Measurements from ENCODE around the gene MYG1. TPM values are rescaled to one million over a fixed set of nuclear protein-coding genes. Genes with fewer than 3 reads are reported as not detected.

MYG1 gene
- total and polyA plus RNA-seq, 2 of the 13 experiments (the other 11 are each of a cell fraction or from before 2014, with no cell fraction given): 38.6 to 58.0 TPM

GRCh38 chr12:53353257-53353655 is 53.8 kb downstream of the MYG1 start:
- H3K4me3 ChIP-seq (replicated peaks in 1 of 3; ENCODE audit: insufficient read depth in 1 of 3, low read depth in 2 of 3, low read length in 3 of 3): no peak overlapping the region
- no peaks in the 10 kb centered on the region for H4K20me1 ChIP-seq (ENCODE audit: insufficient read depth, low read length)
- whole genome bisulfite sequencing (ENCODE audit: low lambda C conversion rate): 51% methylated on average over 5 of the region's 5 CpGs
- no TSS peak for BruUV-seq (replicated peaks)
- TF ChIP-seq YEATS4 (CRISPR knock-in tag; IDR thresholded peaks at IDR 0.05; ENCODE audit: borderline replicate concordance) (no peak), LCORL (IDR thresholded peaks at IDR 0.05) (no peak), LCORL (CRISPR knock-in tag; IDR thresholded peaks at IDR 0.05) (no peak), WIZ (CRISPR knock-in tag; IDR thresholded peaks at IDR 0.05) (no peak)
- H3K9me3 ChIP-seq (ENCODE audit: low read length): no peaks in the 10 kb centered on the region
- ChIA-PET POLR2A (interaction anchor here (1.3 to 1.7 kb wide), 2 partner anchors 28 to 88 kb away, joined by 5 to 6 read pairs; partner anchors contain the start of gene PRR13), CTCF (ENCODE audit: low intra/inter-chr PET ratio, low total read pairs) (interaction anchor here (1.1 to 1.8 kb wide), 8 partner anchors 27 to 155 kb away, joined by 3 to 48 read pairs (median 4); partner anchors contain the start of genes AAAS and SP1)
- H3K27me3 ChIP-seq (ENCODE audit: control insufficient read depth in 1 of 2, insufficient read depth in 2 of 2, low read length in 2 of 2): no peaks in the 10 kb centered on the region
- in situ Hi-C loops (cut with HindIII; ENCODE audit: extremely low pct_ligation_motif_present, low pct_unique_long_range_greater_than_20kb): no loop called here
- no peaks in the 10 kb centered on the region for H3K36me3 ChIP-seq (replicated peaks in 1 of 2; ENCODE audit: control insufficient read depth in 1 of 2, insufficient read depth in 2 of 2, low read length in 2 of 2)
- ATAC-seq: peak; percentile 19; the same call in 2 of the 3 replicates
- intact Hi-C loops (cut with micrococcal nuclease; ENCODE audit: unreplicated experiment): loop anchor here (2.0 kb wide), 1 partner anchor 156 kb away; no protein-coding TSS in a partner anchor
- H3K9ac ChIP-seq (ENCODE audit: insufficient read depth, low read depth, low read length): no peak overlapping the region
- no peak overlapping the region for H3K4me2 ChIP-seq (ENCODE audit: low read depth, low read length)
- H3K79me2 ChIP-seq (ENCODE audit: insufficient read depth, low read length): no peaks in the 10 kb centered on the region
- DNase-seq (ENCODE audit: low spot score): no peak
- H3K4me1 ChIP-seq (ENCODE audit: insufficient read depth, low read length): peaks cover 22% of the 10 kb centered on the region
- no peak overlapping the region for H3K27ac ChIP-seq (ENCODE audit: extremely low read length, insufficient read depth, low read length)
- H2AFZ ChIP-seq (ENCODE audit: low read length): peak overlapping the region; percentile 1
- no peak for FAIRE-seq

- Histone ChIP-seq H3K79me2 (ENCODE audit: insufficient read depth, low read length) (no peaks in the 10 kb centered on the region), H3K9me3 (ENCODE audit: low read length) (no peaks in the 10 kb centered on the region), H3K4me3 (replicated peaks in 1 of 3; ENCODE audit: insufficient read depth in 1 of 3, low read depth in 2 of 3, low read length in 3 of 3) (no peak overlapping the region), H3K36me3 (replicated peaks in 1 of 2; ENCODE audit: control insufficient read depth in 1 of 2, insufficient read depth in 2 of 2, low read length in 2 of 2) (no peaks in the 10 kb centered on the region), H2AFZ (ENCODE audit: low read length) (no peak overlapping the region), H3K4me2 (ENCODE audit: low read depth, low read length) (peak overlapping the region; percentile 20; the same call in 1 of the 2 replicates), H3K27ac (ENCODE audit: extremely low read length, insufficient read depth, low read length) (no peak overlapping the region), H3K9ac (ENCODE audit: insufficient read depth, low read depth, low read length) (no peak overlapping the region), H3K27me3 (ENCODE audit: control insufficient read depth in 1 of 2, insufficient read depth in 2 of 2, low read length in 2 of 2) (no peaks in the 10 kb centered on the region), H4K20me1 (ENCODE audit: insufficient read depth, low read length) (no peaks in the 10 kb centered on the region), H3K4me1 (ENCODE audit: insufficient read depth, low read length) (peaks cover 22% of the 10 kb centered on the region)
- CTCF ChIA-PET (ENCODE audit: low intra/inter-chr PET ratio, low total read pairs): no interaction called here
- DNase-seq (ENCODE audit: low spot score) (no peak), FAIRE-seq (no peak), ATAC-seq (peak; percentile 74)
- WGBS (ENCODE audit: low lambda C conversion rate): 36% methylated on average over 3 of the region's 3 CpGs
- no TSS peak for BruUV-seq (replicated peaks)
- in situ Hi-C loops (cut with HindIII; ENCODE audit: extremely low pct_ligation_motif_present, low pct_unique_long_range_greater_than_20kb): no loop called here
- POLR2A ChIA-PET: no interaction called here
- intact Hi-C loops (cut with micrococcal nuclease; ENCODE audit: unreplicated experiment): no loop called here
- TF ChIP-seq SALL2 (CRISPR knock-in tag; IDR thresholded peaks at IDR 0.05) (no peak), ZNF710 (CRISPR knock-in tag; IDR thresholded peaks at IDR 0.05; ENCODE audit: borderline replicate concordance) (peak; percentile 66; the same call in 1 of the 2 replicates)
Measured at GRCh38 chr12:53355121-53355520, 55.6 kb downstream of the MYG1 start.

Other genes with a start within 250 kb of the MYG1 start
- 3.2 and 8.9 TPM in 2 replicates for gene TNS2, start 249.6 kb upstream of the MYG1 start, total RNA-seq (2016; rRNA removed; fragmentation: Illumina TruSeq; extraction: Trizol)
- 18.0 and 20.4 TPM in 2 replicates for gene TNS2, start 249.6 kb upstream of the MYG1 start, polyA plus RNA-seq (2011; rRNA removed)
- 9.0 and 9.2 TPM in 2 replicates for gene SPRYD3, start 220.3 kb upstream of the MYG1 start, total RNA-seq (2016; rRNA removed; fragmentation: Illumina TruSeq; extraction: Trizol)
- gene SPRYD3, start 220.3 kb upstream of the MYG1 start, polyA plus RNA-seq (2011; rRNA removed): 9.2 and 10.7 TPM in 2 replicates
- gene IGFBP6, start 202.0 kb upstream of the MYG1 start, total RNA-seq (2016; rRNA removed; fragmentation: Illumina TruSeq; extraction: Trizol): 2.1 and 3.9 TPM in 2 replicates
- gene IGFBP6, start 202.0 kb upstream of the MYG1 start, polyA plus RNA-seq (2011; rRNA removed): 22.6 and 25.2 TPM in 2 replicates
- gene SOAT2, start 196.2 kb upstream of the MYG1 start, total RNA-seq (2016; rRNA removed; fragmentation: Illumina TruSeq; extraction: Trizol): 6.1 and 14.9 TPM in 2 replicates
- gene SOAT2, start 196.2 kb upstream of the MYG1 start, polyA plus RNA-seq (2011; rRNA removed): 108 and 131 TPM in 2 replicates
- gene ZNF740, start 119.0 kb upstream of the MYG1 start, total RNA-seq (2016; rRNA removed; fragmentation: Illumina TruSeq; extraction: Trizol): 15.0 and 16.9 TPM in 2 replicates
- 19.0 and 22.0 TPM in 2 replicates for gene ZNF740, start 119.0 kb upstream of the MYG1 start, polyA plus RNA-seq (2011; rRNA removed)
- gene CSAD, start 118.8 kb upstream of the MYG1 start, total RNA-seq (2016; rRNA removed; fragmentation: Illumina TruSeq; extraction: Trizol): 2.7 and 7.2 TPM in 2 replicates
- 23.5 and 25.2 TPM in 2 replicates for gene CSAD, start 118.8 kb upstream of the MYG1 start, polyA plus RNA-seq (2011; rRNA removed)
- gene ITGB7, start 92.4 kb upstream of the MYG1 start, total RNA-seq (2016; rRNA removed; fragmentation: Illumina TruSeq; extraction: Trizol): 0.13 and 0.18 TPM in 2 replicates
- 0.14 and 0.16 TPM in 2 replicates for gene ITGB7, start 92.4 kb upstream of the MYG1 start, polyA plus RNA-seq (2011; rRNA removed)
- gene RARG, start 67.5 kb upstream of the MYG1 start, total RNA-seq (2016; rRNA removed; fragmentation: Illumina TruSeq; extraction: Trizol): 0.77 and 0.91 TPM in 2 replicates
- gene RARG, start 67.5 kb upstream of the MYG1 start, polyA plus RNA-seq (2011; rRNA removed): 1.5 and 1.6 TPM in 2 replicates
- 11.5 and 11.6 TPM in 2 replicates for gene ESPL1, start 31.4 kb upstream of the MYG1 start, total RNA-seq (2016; rRNA removed; fragmentation: Illumina TruSeq; extraction: Trizol)
- gene ESPL1, start 31.4 kb upstream of the MYG1 start, polyA plus RNA-seq (2011; rRNA removed): 5.3 and 5.8 TPM in 2 replicates
- 462 and 578 TPM in 2 replicates for gene PFDN5, start 4.2 kb upstream of the MYG1 start, total RNA-seq (2016; rRNA removed; fragmentation: Illumina TruSeq; extraction: Trizol)
- gene PFDN5, start 4.2 kb upstream of the MYG1 start, polyA plus RNA-seq (2011; rRNA removed): 440 and 449 TPM in 2 replicates
- 47.6 and 49.9 TPM in 2 replicates for gene AAAS, start 21.9 kb downstream of the MYG1 start, total RNA-seq (2016; rRNA removed; fragmentation: Illumina TruSeq; extraction: Trizol)
- 52.0 and 54.0 TPM in 2 replicates for gene AAAS, start 21.9 kb downstream of the MYG1 start, polyA plus RNA-seq (2011; rRNA removed)
- not detected in 2 replicates for gene SP7, start 36.7 kb downstream of the MYG1 start, total RNA-seq (2016; rRNA removed; fragmentation: Illumina TruSeq; extraction: Trizol)
- gene SP7, start 36.7 kb downstream of the MYG1 start, polyA plus RNA-seq (2011; rRNA removed): not detected in 2 replicates
- 27.5 and 46.7 TPM in 2 replicates for gene SP1, start 80.5 kb downstream of the MYG1 start, total RNA-seq (2016; rRNA removed; fragmentation: Illumina TruSeq; extraction: Trizol)
- 26.5 and 27.3 TPM in 2 replicates for gene SP1, start 80.5 kb downstream of the MYG1 start, polyA plus RNA-seq (2011; rRNA removed)
- gene AMHR2, start 124.2 kb downstream of the MYG1 start, total RNA-seq (2016; rRNA removed; fragmentation: Illumina TruSeq; extraction: Trizol): 0.58 and 0.90 TPM in 2 replicates
- 0.24 and 0.50 TPM in 2 replicates for gene AMHR2, start 124.2 kb downstream of the MYG1 start, polyA plus RNA-seq (2011; rRNA removed)
- gene PRR13, start 142.0 kb downstream of the MYG1 start, total RNA-seq (2016; rRNA removed; fragmentation: Illumina TruSeq; extraction: Trizol): 102 and 109 TPM in 2 replicates
- 65.0 and 70.4 TPM in 2 replicates for gene PRR13, start 142.0 kb downstream of the MYG1 start, polyA plus RNA-seq (2011; rRNA removed)
- 154 and 265 TPM in 2 replicates for gene PCBP2, start 152.4 kb downstream of the MYG1 start, total RNA-seq (2016; rRNA removed; fragmentation: Illumina TruSeq; extraction: Trizol)
- 345 and 390 TPM in 2 replicates for gene PCBP2, start 152.4 kb downstream of the MYG1 start, polyA plus RNA-seq (2011; rRNA removed)
- gene MAP3K12, start 199.8 kb downstream of the MYG1 start, total RNA-seq (2016; rRNA removed; fragmentation: Illumina TruSeq; extraction: Trizol): 0.13 and 0.20 TPM in 2 replicates
- gene MAP3K12, start 199.8 kb downstream of the MYG1 start, polyA plus RNA-seq (2011; rRNA removed): 1.1 and 1.3 TPM in 2 replicates
- gene TARBP2, start 201.6 kb downstream of the MYG1 start, total RNA-seq (2016; rRNA removed; fragmentation: Illumina TruSeq; extraction: Trizol): 39.5 and 55.5 TPM in 2 replicates
- gene TARBP2, start 201.6 kb downstream of the MYG1 start, polyA plus RNA-seq (2011; rRNA removed): 47.0 and 49.2 TPM in 2 replicates
- 0.51 TPM in 1 of 2 replicates, not detected in the other for gene NPFF, start 207.8 kb downstream of the MYG1 start, total RNA-seq (2016; rRNA removed; fragmentation: Illumina TruSeq; extraction: Trizol)
- gene NPFF, start 207.8 kb downstream of the MYG1 start, polyA plus RNA-seq (2011; rRNA removed): not detected in 2 replicates

Measured in HepG2 (cell line).